A673 (cell line): ENCODE results near the gene LHX4.

ENCODE experiments used
- EZH2 ChIP-seq: fragments of 200-600 bp; sonication (generic); IDR thresholded peaks from 2 replicates; pipeline ENCODE4 v1.6.1; 2017; ENCODE audit warnings: borderline replicate concordance, low read depth, mild to moderate bottlenecking, mixed read lengths, antibody characterized with exemption, low read length; ENCODE audit not compliant: poor library complexity, severe bottlenecking
- TF ChIP-seq, protein P1 (sequence below): fragments of 300-800, 200-600 bp; sonication (generic); conservative IDR thresholded peaks from 2 replicates; pipeline ENCODE4 v1.5.1; 2017; ENCODE audit warnings: low read depth, mild to moderate bottlenecking, antibody characterized with exemption, low read length, moderate library complexity, mixed read lengths

DNA sequence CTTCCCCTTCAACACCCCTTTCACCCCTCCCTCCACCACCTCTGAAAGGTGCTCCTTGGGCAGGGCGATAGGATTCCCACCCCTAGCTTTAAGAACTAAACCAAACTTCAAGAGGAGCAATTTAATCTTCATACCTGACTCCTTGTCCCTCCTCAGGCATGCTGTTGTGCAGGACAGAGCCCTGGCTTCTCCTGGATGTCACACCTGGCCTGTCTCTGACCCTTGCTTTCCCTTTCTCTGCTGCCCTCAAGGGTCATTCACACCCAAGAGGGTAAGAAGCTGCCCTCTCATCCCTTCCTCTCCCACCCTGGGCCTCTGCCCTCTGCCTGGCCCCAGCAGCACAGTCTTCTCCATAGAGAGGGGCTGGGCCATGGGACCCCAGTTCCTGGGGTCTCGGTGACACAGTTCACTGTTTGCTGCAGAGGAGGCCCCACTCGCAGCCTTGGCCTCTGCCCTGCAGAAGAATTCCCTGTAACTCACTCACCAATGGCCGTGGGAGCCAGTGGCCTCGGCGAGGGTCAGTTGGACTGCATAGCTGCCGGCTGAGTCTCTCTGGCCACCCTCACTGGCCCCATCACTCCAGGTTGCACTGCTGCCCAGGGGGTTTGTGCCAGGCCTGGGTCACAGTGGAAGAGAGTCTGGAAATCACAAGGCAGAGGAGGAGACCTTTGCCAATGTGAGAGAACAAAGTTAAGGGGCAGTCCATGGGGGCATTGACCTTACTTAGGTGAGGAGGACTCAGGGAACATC is 28.4 kb upstream of the LHX4 start:
- TF ChIP-seq, protein P1, sequence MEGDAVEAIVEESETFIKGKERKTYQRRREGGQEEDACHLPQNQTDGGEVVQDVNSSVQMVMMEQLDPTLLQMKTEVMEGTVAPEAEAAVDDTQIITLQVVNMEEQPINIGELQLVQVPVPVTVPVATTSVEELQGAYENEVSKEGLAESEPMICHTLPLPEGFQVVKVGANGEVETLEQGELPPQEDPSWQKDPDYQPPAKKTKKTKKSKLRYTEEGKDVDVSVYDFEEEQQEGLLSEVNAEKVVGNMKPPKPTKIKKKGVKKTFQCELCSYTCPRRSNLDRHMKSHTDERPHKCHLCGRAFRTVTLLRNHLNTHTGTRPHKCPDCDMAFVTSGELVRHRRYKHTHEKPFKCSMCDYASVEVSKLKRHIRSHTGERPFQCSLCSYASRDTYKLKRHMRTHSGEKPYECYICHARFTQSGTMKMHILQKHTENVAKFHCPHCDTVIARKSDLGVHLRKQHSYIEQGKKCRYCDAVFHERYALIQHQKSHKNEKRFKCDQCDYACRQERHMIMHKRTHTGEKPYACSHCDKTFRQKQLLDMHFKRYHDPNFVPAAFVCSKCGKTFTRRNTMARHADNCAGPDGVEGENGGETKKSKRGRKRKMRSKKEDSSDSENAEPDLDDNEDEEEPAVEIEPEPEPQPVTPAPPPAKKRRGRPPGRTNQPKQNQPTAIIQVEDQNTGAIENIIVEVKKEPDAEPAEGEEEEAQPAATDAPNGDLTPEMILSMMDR, result no peak
- no peak for TF ChIP-seq EZH2
